Smooth muscle cell (in vitro differentiated cells): ENCODE results near the gene ROMO1. TPM values are rescaled to one million over a fixed set of nuclear protein-coding genes. Genes with fewer than 3 reads are reported as not detected.

Source experiments
- DNase-seq: peaks from one replicate; lab custom pipeline; 2025; ENCODE audit not compliant: unreplicated experiment; lab: John Stamatoyannopoulos, UW
- H2AFZ ChIP-seq: fragments of 200-600 bp; sonication (generic); 2 replicates; pipeline ENCODE4 v1.6.0; 2016; ENCODE audit warnings: antibody characterized with exemption, low read depth, mild to moderate bottlenecking
- H3F3A ChIP-seq: fragments of 200-600 bp; sonication (generic); 2 replicates; pipeline ENCODE4 v1.6.0; 2017; ENCODE audit warnings: antibody characterized with exemption, low read depth
- H3K27ac ChIP-seq: fragments of 200-600 bp; sonication (generic); 2 replicates; pipeline ENCODE4 v1.5.1; 2016; ENCODE audit warnings: low read depth, mild to moderate bottlenecking
- H3K27me3 ChIP-seq: fragments of 200-600 bp; sonication (generic); 2 replicates; pipeline ENCODE4 v1.6.1; 2016; ENCODE audit warnings: low read depth, mild to moderate bottlenecking
- H3K36me3 ChIP-seq: fragments of 200-600 bp; sonication (generic); 2 replicates; pipeline ENCODE4 v1.5.1; 2016; ENCODE audit warnings: low read depth
- H3K4me1 ChIP-seq: fragments of 200-600 bp; sonication (generic); 2 replicates; pipeline ENCODE4 v1.5.1; 2016; ENCODE audit warnings: low read depth
- H3K4me2 ChIP-seq: fragments of 200-600 bp; sonication (generic); 2 replicates; pipeline ENCODE4 v1.6.0; 2016; ENCODE audit warnings: mild to moderate bottlenecking
- H3K4me3 ChIP-seq: fragments of 200-600 bp; sonication (generic); 2 replicates; pipeline ENCODE4 v1.5.1; 2016; ENCODE audit warnings: mild to moderate bottlenecking
- H3K79me2 ChIP-seq: fragments of 200-600 bp; sonication (generic); 2 replicates; pipeline ENCODE4 v1.6.0; 2016; ENCODE audit warnings: low read depth, mild to moderate bottlenecking
- H3K9ac ChIP-seq: fragments of 200-600 bp; sonication (generic); 2 replicates; pipeline ENCODE4 v1.6.0; 2016; ENCODE audit warnings: low read depth
- H3K9me3 ChIP-seq: fragments of 200-600 bp; sonication (generic); replicated peaks from 2 replicates; pipeline ENCODE4 v1.5.1; 2016; ENCODE audit warnings: low read depth
- H4K20me1 ChIP-seq: fragments of 200-600 bp; sonication (generic); 2 replicates; pipeline ENCODE4 v1.6.0; 2016; ENCODE audit warnings: low read depth
- CTCF ChIP-seq: fragments of 200-600 bp; sonication (generic); IDR thresholded peaks from 2 replicates; pipeline ENCODE4 v1.5.1; 2017; ENCODE audit warnings: borderline replicate concordance, mild to moderate bottlenecking, antibody characterized with exemption; ENCODE audit not compliant: insufficient read depth, poor library complexity, severe bottlenecking
- whole genome bisulfite sequencing: methylation state at CpG from one replicate; pipeline ENCODE4 v1.1.7; 2016; ENCODE audit warnings: low lambda C conversion rate; 5-methylcytosine and 5-hydroxymethylcytosine counted together
- polyA plus RNA-seq: library from polyadenylated mRNA; unstranded; fragments of >200 nt; fragmentation: Nextera tagmentation; extraction: Ambion mirVana; gene quantifications from 2 replicates; pipeline ENCODE4 v1.2.1, GENCODE V29; 2016
- total RNA-seq: library from RNA; depleted of rRNA; stranded (reverse); fragments of >200 nt; gene quantifications from 2 replicates; pipeline ENCODE4 v1.2.3, GENCODE V29; 2014

ROMO1 gene
- total and polyA plus RNA-seq, 2 experiments from 2014 or later: 523 to 694 TPM

GRCh38 chr20:35708502-35708901 lies 9.3 kb downstream of the ROMO1 start:
- Histone ChIP-seq H3K9me3 (no peaks in the 10 kb centered on the region), H3K27me3 (no peaks in the 10 kb centered on the region), H4K20me1 (peaks cover 100% of the 10 kb centered on the region), H3K4me3 (no peak overlapping the region), H3F3A (peaks cover 76% of the 10 kb centered on the region), H3K36me3 (peaks cover 63% of the 10 kb centered on the region), H3K4me2 (no peak overlapping the region), H3K27ac (peak overlapping the region; percentile 47), H3K4me1 (no peaks in the 10 kb centered on the region), H3K79me2 (peaks cover 84% of the 10 kb centered on the region), H2AFZ (no peak overlapping the region), H3K9ac (no peak overlapping the region)
- DNase-seq: no peak
- 97% methylated on average over 1 of the region's 1 CpG for WGBS
- no peak for TF ChIP-seq CTCF

GRCh38 chr20:35709259-35709658 lies 10.1 kb downstream of the ROMO1 start:
- 97% methylated on average over 1 of the region's 1 CpG for WGBS
- Histone ChIP-seq H3K9me3 (no peaks in the 10 kb centered on the region), H3K4me1 (no peaks in the 10 kb centered on the region), H3K79me2 (peaks cover 84% of the 10 kb centered on the region), H2AFZ (no peak overlapping the region), H3K9ac (no peak overlapping the region), H3K27me3 (no peaks in the 10 kb centered on the region), H3K36me3 (peaks cover 56% of the 10 kb centered on the region), H4K20me1 (peaks cover 100% of the 10 kb centered on the region), H3K4me2 (no peak overlapping the region), H3F3A (peaks cover 75% of the 10 kb centered on the region), H3K4me3 (no peak overlapping the region), H3K27ac (peak overlapping the region; percentile 47)
- TF ChIP-seq CTCF: no peak
- DNase-seq: no peak

- H3K9ac ChIP-seq: no peak overlapping the region
- peaks cover 75% of the 10 kb centered on the region for H3F3A ChIP-seq
- no peak for DNase-seq
- TF ChIP-seq CTCF: no peak
- H3K4me3 ChIP-seq: no peak overlapping the region
- H3K27me3 ChIP-seq: no peaks in the 10 kb centered on the region
- H3K27ac ChIP-seq: peak overlapping the region; percentile 47
- H3K4me2 ChIP-seq: no peak overlapping the region
- no peak overlapping the region for H2AFZ ChIP-seq
- H4K20me1 ChIP-seq: peaks cover 100% of the 10 kb centered on the region
- H3K9me3 ChIP-seq: no peaks in the 10 kb centered on the region
- H3K4me1 ChIP-seq: no peaks in the 10 kb centered on the region
- H3K36me3 ChIP-seq: peaks cover 52% of the 10 kb centered on the region
- H3K79me2 ChIP-seq: peaks cover 88% of the 10 kb centered on the region
Observed at GRCh38 chr20:35710039-35710438, 10.8 kb downstream of the ROMO1 start.

- no peak for TF ChIP-seq CTCF
- Histone ChIP-seq H3K4me1 (no peaks in the 10 kb centered on the region), H3K27ac (peak overlapping the region; percentile 47), H3K9me3 (no peaks in the 10 kb centered on the region), H3F3A (peaks cover 74% of the 10 kb centered on the region), H3K9ac (no peak overlapping the region), H2AFZ (no peak overlapping the region), H3K79me2 (peaks cover 97% of the 10 kb centered on the region), H3K27me3 (no peaks in the 10 kb centered on the region), H3K36me3 (peaks cover 58% of the 10 kb centered on the region), H3K4me2 (no peak overlapping the region), H3K4me3 (no peak overlapping the region), H4K20me1 (peaks cover 100% of the 10 kb centered on the region)
- 83% methylated on average over 6 of the region's 6 CpGs for WGBS
- no peak for DNase-seq
Observed at GRCh38 chr20:35710884-35711587, 11.8 kb downstream of the ROMO1 start.
